Coronary artery (tissue), 2 donors: ENCODE data around the gene PARVG.

Source experiments
- DNase-seq: peaks from one replicate; pipeline ENCODE4 v3.0.0-alpha.2; 2017; ENCODE audit warnings: low spot score
- H3K27ac ChIP-seq, 2 donors: fragments of 200-600 bp; sonication (generic); one replicate each; pipeline ENCODE4 v1.5.1; 2016 to 2019
- H3K4me3 ChIP-seq: fragments of 200-600 bp; sonication (generic); 2 replicates; pipeline ENCODE4 v1.5.1; 2016; ENCODE audit warnings: mild to moderate bottlenecking, moderate library complexity
- CTCF ChIP-seq: fragments of 200-600 bp; sonication (generic); IDR thresholded peaks from one replicate; pipeline ENCODE4 v1.5.1; 2019; ENCODE audit warnings: antibody characterized with exemption

The PARVG gene

GRCh38 chr22:44211256-44211945 is 30.7 kb downstream of the PARVG start:
- DNase-seq = peak; percentile 69
- Histone ChIP-seq H3K4me3 (peak overlapping the region; percentile 35), H3K27ac (peak overlapping the region; percentile 37 to 88)
- TF ChIP-seq CTCF = no peak

GRCh38 chr22:44211946-44212930 is 31.5 kb downstream of the PARVG start:
- H3K27ac ChIP-seq = peak overlapping the region; percentile 37 to 88

GRCh38 chr22:44212936-44213335 is 32.2 kb downstream of the PARVG start:
- H3K27ac ChIP-seq = peak overlapping the region in 1 of 2 donors; percentile 88
- DNase-seq = peak; percentile 57
- no peak for TF ChIP-seq CTCF
- H3K4me3 ChIP-seq = no peak overlapping the region

More at GRCh38 chr22:44211946-44212930, 31.5 kb downstream of the PARVG start:
- peak overlapping the region; percentile 35 for H3K4me3 ChIP-seq
- peak; percentile 76 for DNase-seq
- TF ChIP-seq CTCF = no peak

- no peak overlapping the region for H3K4me3 ChIP-seq
- no peak for DNase-seq
- H3K27ac ChIP-seq = no peak overlapping the region
- no peak for TF ChIP-seq CTCF
Observed at GRCh38 chr22:44213489-44214043, 32.8 kb downstream of the PARVG start.

- DNase-seq = no peak
- no peak for TF ChIP-seq CTCF
- Histone ChIP-seq H3K4me3 (no peak overlapping the region), H3K27ac (no peak overlapping the region)
Observed at GRCh38 chr22:44214187-44214586, 33.5 kb downstream of the PARVG start.

- DNase-seq = no peak
- Histone ChIP-seq H3K4me3 (no peak overlapping the region), H3K27ac (no peak overlapping the region)
- no peak for TF ChIP-seq CTCF
Observed at GRCh38 chr22:44214764-44215163, 34.0 kb downstream of the PARVG start.
